IMR-90 (cell line): ENCODE results near the gene ANKH.

Experiments used
- BHLHE40 ChIP-seq: fragments of 150-350 bp; IDR thresholded peaks from 2 replicates; pipeline ENCODE4 v1.6.1; 2016; ENCODE audit warnings: mild to moderate bottlenecking, low read depth, low read length
- CEBPB ChIP-seq: IDR thresholded peaks from 2 replicates; pipeline ENCODE4 v1.6.1; 2012; ENCODE audit warnings: low read depth, low read length, improper control_type of control experiment
- ELK1 ChIP-seq: fragments of 150-350 bp; IDR thresholded peaks from 2 replicates; pipeline ENCODE4 v1.6.1; 2016; ENCODE audit warnings: low read depth, mild to moderate bottlenecking, low read length, moderate library complexity, borderline replicate concordance
- POLR2A ChIP-seq: IDR thresholded peaks from 2 replicates; pipeline ENCODE4 v1.6.1; 2012; ENCODE audit warnings: mild to moderate bottlenecking, low read depth, low read length
- RCOR1 ChIP-seq: IDR thresholded peaks from 2 replicates; pipeline ENCODE4 v1.6.1; 2012; ENCODE audit warnings: mild to moderate bottlenecking, low read length, improper control_type of control experiment; ENCODE audit not compliant: insufficient replicate concordance
- RFX5 ChIP-seq: IDR thresholded peaks from 2 replicates; pipeline ENCODE4 v1.8.0; 2012; ENCODE audit warnings: low read depth, mild to moderate bottlenecking, low read length, moderate library complexity
- TF ChIP-seq, protein P1 (sequence below): conservative IDR thresholded peaks from 2 replicates; pipeline ENCODE4 v1.5.1; 2012; ENCODE audit warnings: mild to moderate bottlenecking, low read depth, low read length, improper control_type of control experiment
- TF ChIP-seq, protein P2 (sequence below): fragments of 150-350 bp; IDR thresholded peaks from 2 replicates; pipeline ENCODE4 v1.6.1; 2017; ENCODE audit warnings: mild to moderate bottlenecking, antibody characterized with exemption, low read length, low read depth

- TF ChIP-seq POLR2A (no peak), RCOR1 (no peak), ELK1 (no peak), RFX5 (no peak), BHLHE40 (no peak), CEBPB (no peak)
- TF ChIP-seq, protein P1, sequence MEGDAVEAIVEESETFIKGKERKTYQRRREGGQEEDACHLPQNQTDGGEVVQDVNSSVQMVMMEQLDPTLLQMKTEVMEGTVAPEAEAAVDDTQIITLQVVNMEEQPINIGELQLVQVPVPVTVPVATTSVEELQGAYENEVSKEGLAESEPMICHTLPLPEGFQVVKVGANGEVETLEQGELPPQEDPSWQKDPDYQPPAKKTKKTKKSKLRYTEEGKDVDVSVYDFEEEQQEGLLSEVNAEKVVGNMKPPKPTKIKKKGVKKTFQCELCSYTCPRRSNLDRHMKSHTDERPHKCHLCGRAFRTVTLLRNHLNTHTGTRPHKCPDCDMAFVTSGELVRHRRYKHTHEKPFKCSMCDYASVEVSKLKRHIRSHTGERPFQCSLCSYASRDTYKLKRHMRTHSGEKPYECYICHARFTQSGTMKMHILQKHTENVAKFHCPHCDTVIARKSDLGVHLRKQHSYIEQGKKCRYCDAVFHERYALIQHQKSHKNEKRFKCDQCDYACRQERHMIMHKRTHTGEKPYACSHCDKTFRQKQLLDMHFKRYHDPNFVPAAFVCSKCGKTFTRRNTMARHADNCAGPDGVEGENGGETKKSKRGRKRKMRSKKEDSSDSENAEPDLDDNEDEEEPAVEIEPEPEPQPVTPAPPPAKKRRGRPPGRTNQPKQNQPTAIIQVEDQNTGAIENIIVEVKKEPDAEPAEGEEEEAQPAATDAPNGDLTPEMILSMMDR, result no peak
- TF ChIP-seq, protein P2, sequence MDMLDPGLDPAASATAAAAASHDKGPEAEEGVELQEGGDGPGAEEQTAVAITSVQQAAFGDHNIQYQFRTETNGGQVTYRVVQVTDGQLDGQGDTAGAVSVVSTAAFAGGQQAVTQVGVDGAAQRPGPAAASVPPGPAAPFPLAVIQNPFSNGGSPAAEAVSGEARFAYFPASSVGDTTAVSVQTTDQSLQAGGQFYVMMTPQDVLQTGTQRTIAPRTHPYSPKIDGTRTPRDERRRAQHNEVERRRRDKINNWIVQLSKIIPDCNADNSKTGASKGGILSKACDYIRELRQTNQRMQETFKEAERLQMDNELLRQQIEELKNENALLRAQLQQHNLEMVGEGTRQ, result no peak
These were observed 10.3 kb downstream of the ANKH start for GRCh38 chr5:14861123-14861765.
